GM21576 (cell line): ENCODE results near the gene LCAT.
"Not testable (repeated sequence)": the region's sequence is repeated elsewhere in the genome, so short reads cannot be mapped to it uniquely, and the experiment has no call there.

Source experiments
- ATAC-seq: cut with Tn5 transposase; IDR thresholded peaks from one replicate; pipeline ENCODE4 v1.9.1; 2021; ENCODE audit warnings: mild to moderate bottlenecking, moderate library complexity; ENCODE audit not compliant: unreplicated experiment

The LCAT gene, protein sequence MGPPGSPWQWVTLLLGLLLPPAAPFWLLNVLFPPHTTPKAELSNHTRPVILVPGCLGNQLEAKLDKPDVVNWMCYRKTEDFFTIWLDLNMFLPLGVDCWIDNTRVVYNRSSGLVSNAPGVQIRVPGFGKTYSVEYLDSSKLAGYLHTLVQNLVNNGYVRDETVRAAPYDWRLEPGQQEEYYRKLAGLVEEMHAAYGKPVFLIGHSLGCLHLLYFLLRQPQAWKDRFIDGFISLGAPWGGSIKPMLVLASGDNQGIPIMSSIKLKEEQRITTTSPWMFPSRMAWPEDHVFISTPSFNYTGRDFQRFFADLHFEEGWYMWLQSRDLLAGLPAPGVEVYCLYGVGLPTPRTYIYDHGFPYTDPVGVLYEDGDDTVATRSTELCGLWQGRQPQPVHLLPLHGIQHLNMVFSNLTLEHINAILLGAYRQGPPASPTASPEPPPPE

GRCh38 chr16:67943619-67944504, at the start of gene LCAT:
TSS of gene LCAT (minus strand) at chr16:67944120. CDS start at chr16:67944101, 19 bp downstream.
- no peak for ATAC-seq

GRCh38 chr16:67993207-67994039, 49.5 kb upstream of the LCAT start:
- ATAC-seq: peak; percentile 62

- ATAC-seq: no peak
Observed at GRCh38 chr16:67992661-67993206, 48.8 kb upstream of the LCAT start.

DNA sequence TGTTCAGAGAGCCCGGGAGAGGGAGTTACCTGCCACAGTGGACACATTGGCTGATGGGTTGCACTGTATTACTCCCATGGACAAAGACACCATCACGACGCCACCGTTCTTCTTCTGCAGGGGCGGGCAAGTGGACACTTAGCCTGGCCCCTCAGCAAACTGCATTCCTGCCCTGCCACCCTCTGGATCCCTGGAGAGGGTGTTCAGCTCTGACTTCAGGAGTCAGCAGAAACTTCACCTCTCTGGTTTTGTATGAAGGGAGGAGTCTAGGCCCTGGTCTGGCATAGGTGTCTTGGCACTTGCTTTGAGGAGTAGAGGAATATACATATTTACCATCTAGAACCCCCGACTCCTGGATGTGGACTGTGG, 46.1 kb upstream of the LCAT start:
- no peak for ATAC-seq

GRCh38 chr16:67989322-67990017, 45.5 kb upstream of the LCAT start:
- no peak for ATAC-seq

DNA sequence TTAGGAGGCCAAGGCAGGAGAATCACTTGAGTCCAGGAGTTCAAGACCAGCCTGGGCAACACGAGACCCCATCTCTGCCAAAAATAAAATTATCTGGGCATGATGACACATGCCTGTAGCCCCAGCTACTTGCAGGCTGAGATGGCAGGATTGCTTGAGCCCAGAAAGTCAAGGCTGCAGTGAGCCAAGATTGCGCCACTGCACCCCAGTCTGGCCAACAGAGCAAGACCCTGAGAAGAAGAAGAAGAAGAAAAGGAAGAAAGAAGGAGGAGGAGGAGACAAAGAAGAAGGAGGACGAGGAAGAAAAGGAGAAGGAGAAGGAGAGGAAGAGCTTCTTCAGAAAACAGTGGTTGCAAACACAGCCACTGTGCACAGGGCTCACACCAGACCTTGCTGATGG, 44.8 kb upstream of the LCAT start:
- ATAC-seq: no peak

DNA sequence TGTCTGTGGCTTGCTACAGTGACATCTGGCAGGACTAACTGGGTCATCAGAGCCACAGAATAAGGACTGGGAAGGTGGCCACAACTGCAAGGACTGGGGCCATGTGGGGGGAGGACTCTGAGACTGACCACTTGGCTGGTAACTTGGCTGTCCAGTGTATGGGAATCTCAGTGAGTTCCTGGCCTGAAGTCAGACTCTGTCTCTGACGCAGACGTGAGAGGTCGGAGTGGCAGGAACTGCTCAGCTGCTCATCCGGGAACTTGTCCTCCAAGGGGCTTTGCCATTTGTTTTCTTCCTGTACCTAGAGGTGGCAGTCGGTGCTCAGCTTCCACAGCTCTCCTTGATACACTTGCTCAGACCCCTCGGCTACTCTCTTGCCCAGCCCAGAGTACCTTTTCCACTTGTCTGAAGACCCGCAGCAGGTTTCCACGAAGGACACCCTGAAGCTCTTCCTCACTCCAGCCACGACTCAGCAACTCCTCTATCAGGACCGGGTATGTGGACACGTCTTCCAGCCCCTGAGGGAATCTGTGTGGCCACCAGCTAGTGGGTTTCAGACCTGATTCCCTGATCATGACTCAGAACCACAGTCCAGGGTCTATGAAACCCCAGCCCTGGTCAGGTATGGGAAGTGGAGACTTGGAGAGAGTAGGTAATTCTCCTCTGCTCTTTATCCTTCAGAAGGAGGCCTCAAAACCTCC, 43.7 kb upstream of the LCAT start:
- no peak for ATAC-seq

DNA sequence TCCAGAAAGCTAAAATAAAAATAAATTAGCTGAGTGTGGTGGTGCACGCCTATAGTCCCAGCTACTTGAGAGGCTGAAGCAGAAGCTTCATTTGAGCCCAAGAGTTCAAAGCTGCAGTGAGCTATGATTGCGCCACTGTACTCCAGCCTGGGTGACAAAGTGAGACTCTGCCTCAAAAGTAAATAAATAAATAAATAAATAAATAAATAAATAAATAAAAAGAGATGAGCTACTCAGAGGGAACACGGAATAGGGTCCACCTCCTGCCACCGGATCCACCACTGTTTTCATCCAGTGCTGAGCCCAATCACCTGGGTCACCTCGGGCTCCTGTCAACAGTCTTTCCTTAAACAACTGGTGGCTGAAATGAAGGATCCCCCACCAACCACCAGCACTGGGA, 43.0 kb upstream of the LCAT start:
- no peak for ATAC-seq

DNA sequence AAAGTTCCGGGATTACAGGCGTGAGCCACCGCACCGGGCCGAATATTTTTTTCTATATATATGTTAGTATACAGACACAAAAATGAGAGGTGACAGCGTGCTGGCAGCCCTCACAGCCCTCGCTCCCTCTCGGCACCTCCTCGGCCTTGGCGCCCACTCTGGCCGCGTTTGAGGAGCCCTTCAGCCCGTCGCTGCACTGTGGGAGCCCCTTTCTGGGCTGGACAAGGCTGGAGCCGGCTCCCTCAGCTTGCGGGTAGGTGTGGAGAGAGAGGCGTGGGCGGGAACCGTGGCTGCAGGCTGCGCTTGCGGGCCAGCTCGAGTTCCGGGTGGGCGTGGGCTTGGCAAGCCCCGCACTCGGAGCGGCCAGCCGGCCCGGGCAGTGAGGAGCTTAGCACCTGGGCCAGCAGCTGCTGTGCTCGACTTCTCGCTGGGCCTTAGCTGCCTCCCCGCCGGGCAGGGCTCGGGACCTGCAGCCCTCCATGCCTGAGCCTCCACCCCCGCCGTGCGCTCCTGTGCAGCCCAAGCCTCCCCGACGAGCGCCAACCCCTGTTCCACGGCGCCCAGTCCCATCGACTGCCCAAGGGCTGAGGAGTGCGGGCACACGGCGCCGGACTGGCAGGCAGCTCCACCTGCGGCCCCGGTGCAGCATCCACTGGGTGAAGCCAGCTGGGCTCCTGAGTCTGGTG, 38.2 kb upstream of the LCAT start:
- ATAC-seq: no peak

DNA sequence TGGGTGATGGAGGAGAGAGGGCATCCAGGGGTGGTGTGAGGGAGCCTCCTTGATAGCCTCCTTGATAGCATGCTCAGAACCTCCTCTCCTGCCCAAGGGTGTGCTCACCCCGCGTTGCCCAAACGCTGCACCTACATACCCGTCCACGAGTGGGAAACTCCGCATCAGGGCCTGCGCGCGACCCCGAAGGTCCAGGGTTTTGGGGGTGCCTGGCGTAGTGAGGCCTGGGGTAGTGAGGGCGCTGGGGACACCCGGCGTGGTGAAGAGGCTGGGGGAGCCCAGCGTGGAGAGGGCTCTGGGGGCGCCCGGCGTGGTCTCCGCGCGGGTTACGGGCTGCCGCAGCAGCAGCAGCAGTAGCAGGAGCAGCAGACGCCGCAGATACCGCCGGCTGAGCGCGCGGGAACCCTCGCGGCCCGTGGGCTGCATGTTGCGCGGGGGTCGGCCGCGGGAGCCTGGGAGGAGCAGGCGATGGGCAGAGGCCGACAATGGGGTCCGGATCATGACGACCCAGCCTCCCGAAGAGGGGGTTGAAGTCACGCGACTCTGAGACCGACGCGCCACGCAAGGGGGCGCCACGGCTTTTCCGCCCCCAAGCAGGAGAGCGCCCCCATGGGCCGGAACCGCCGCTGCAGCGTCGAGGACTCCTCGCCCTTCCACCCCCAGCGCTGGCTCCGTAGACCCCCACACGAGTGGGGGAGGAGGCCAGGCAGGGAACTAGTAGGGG, 36.2 kb upstream of the LCAT start, which contains the start of gene DPEP3:
Gene DPEP3 (minus strand): TSS at position 545 of the 724 bp plus-strand sequence. CDS start 119 bp downstream, at position 426.
- no peak for ATAC-seq

DNA sequence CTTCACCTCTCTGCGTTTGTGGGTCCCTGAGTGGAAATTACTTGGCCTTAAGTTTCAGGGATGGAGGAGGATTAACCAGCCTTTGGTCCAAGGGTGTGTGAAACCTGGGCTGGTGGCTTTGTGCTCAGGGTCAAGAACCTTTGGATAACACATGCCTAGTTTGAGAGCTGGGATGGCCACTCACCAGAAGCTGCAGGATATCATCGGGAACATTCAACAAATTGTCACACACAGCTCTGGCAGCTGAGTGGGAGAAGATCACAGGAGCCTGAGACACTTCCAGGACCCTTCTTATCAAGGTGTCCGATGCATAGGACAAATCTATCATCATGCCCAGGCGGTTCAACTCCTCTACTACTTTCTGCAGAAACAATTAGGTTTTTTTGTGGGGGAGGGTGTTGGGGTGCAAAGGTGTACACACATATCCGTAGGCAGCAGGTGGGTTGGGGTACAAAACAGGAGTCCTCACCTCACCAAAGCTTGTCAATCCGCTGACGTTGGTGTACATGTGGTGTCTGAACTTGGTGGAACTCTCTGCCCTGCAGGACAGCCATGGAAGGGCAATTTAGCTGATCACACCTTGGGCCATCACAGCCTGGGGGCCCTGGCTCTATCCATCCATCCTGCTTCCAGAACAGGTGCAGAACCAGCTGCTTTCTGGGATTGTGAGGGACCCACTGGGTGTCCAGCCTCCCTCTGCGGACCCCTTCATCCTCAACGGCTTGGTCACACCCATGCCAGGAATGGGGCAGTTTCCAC, 33.7 kb upstream of the LCAT start:
- ATAC-seq: no peak

GRCh38 chr16:67977005-67977404, 33.1 kb upstream of the LCAT start:
- ATAC-seq: no peak

DNA sequence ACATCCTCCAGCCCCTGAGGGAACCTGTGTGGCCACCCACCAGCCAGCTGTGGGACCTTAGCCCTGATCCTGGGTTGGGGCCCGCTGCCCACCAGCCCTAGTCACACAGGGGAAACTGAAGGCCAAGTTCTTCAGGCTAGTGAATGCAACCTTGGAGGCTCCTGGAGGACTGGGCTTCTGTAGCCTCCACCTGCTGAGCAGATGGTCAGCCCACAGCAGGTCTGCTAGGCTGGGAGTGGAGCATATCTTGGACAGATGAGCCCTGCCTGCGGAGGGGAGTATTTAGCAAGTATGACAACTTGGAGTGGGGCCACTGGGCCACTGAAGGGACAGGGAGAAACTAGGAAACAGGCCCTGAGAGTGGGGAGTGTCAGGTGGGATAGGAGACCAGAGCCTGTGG, 32.3 kb upstream of the LCAT start:
- ATAC-seq: no peak

DNA sequence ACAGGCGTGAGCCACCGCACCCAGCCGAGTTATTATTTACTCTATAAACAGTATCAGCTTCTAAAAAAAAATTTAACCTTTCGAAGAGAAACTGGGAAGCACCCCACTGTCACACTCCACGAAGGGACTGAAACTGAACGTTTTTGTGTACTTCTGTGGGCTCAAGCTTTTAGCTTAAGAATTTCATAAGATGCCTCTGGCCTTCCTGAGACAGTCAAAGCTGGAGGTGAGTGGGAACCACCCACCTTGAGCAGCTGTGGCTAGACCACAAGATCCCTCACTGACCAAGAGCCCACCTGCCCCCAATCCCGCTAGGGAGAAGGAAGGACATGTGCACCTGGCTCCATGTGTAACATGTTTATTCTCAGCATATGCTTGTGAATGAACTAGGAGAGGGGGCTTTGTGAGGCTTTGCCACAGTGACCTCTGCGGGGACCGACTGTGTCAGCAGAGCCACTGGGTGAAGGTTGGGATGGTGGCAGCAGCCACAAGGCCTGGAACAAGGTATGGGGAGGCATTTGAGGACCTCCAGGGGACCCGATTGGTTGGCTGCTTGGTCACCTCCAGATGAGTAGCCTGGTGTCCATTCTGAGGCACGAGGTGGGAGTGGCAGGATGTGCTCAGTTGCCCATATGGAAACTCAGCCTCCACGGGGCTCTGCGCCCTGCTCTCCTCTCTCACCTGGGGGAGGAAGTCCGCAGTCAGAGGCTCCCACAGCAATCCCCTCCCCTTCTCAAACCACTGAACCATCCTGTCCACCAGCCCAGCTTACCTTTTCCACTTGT, 31.6 kb upstream of the LCAT start:
- no peak for ATAC-seq

- not testable (repeated sequence) for ATAC-seq
Observed at GRCh38 chr16:67972285-67972684, 28.4 kb upstream of the LCAT start.

GRCh38 chr16:67971111-67971510, 27.2 kb upstream of the LCAT start:
- ATAC-seq: no peak
